K562 (cell line): ENCODE data around the gene FAM81B. TPM values are rescaled to one million over a fixed set of nuclear protein-coding genes. Genes with fewer than 3 reads are reported as not detected.

Source experiments
- ATAC-seq: fragments of 200-7000 bp; cut with Tn5 transposase; 3 replicates; pipeline ENCODE4 v1.9.1; 2020; ENCODE audit warnings: moderate library complexity
- BruUV-seq: library from RNA; stranded (reverse); fragments of 400-500 nt; replicated peaks from 2 replicates; lab custom pipeline; 2021; lab: Mats Ljungman, UMichigan
- CTCF ChIA-PET: fragments of 300-600 bp; formaldehyde crosslinking; extraction: SDS; loops from one replicate; lab custom pipeline; 2021; ENCODE audit warnings: low intra/inter-chr PET ratio; lab: Yijun Ruan, JAX
- POLR2A ChIA-PET: fragments of 300-600, 350-650 bp; sonication (Branson Sonifier 250); formaldehyde crosslinking; extraction: SDS; loops from one replicate; lab custom pipeline; 2021; ENCODE audit warnings: antibody characterized with exemption, inconsistent platforms; lab: Yijun Ruan, JAX
- DNase-seq, 4 experiments: peaks; one replicate each; pipeline versions ENCODE4 v3.0.0 to v3.0.0-alpha.2; 2011 to 2018; ENCODE audit warnings: low spot score in 3 of 4, mixed read lengths in 3 of 4; ENCODE audit errors: extremely low read depth in 1 of 4
- FAIRE-seq: peaks from 2 replicates; lab custom pipeline; 2011; peaks lifted over from hg19 to GRCh38; lab: Jason Lieb, UNC
- H2AFZ ChIP-seq: 2 replicates; pipeline ENCODE4 v1.6.0; 2011; ENCODE audit warnings: low read depth, low read length, control low read depth, inconsistent platforms
- H3K27ac ChIP-seq: fragments of 200-600 bp; 3 replicates; pipeline ENCODE4 v1.8.0; 2011; ENCODE audit warnings: low read depth, mild to moderate bottlenecking, control low read depth, inconsistent platforms, low read length, moderate library complexity, mixed read lengths; ENCODE audit errors: extremely low read depth
- H3K27me3 ChIP-seq, 2 experiments: fragments of 300-600 bp in 1 of 2; 2 replicates in 1 of 2; 3 replicates in 1 of 2; pipeline versions ENCODE4 v1.6.0 to v1.8.0; 2011; ENCODE audit warnings: inconsistent platforms in 2 of 2, low read length in 2 of 2, mild to moderate bottlenecking in 1 of 2, mixed read lengths in 1 of 2, moderate library complexity in 1 of 2; ENCODE audit not compliant: control insufficient read depth in 2 of 2, insufficient read depth in 2 of 2
- H3K36me3 ChIP-seq: fragments of 300-600 bp; 3 replicates; pipeline ENCODE4 v1.8.0; 2011; ENCODE audit warnings: mild to moderate bottlenecking, low read length, inconsistent platforms; ENCODE audit not compliant: control insufficient read depth, insufficient read depth
- H3K4me1 ChIP-seq, 2 experiments: fragments of 200-600 bp in 1 of 2; replicated peaks in 1 of 2; 2 replicates in 1 of 2; 3 replicates in 1 of 2; pipeline versions ENCODE4 v1.5.1 to v1.8.0; 2011; ENCODE audit warnings: inconsistent platforms in 2 of 2, low read length in 2 of 2, mild to moderate bottlenecking in 1 of 2, mixed read lengths in 1 of 2, moderate library complexity in 1 of 2; ENCODE audit not compliant: control insufficient read depth in 2 of 2, insufficient read depth in 2 of 2
- H3K4me2 ChIP-seq: 2 replicates; pipeline ENCODE4 v1.6.1; 2011; ENCODE audit warnings: low read length, control low read depth, inconsistent platforms, mixed read lengths; ENCODE audit not compliant: insufficient read depth
- H3K4me3 ChIP-seq: fragments of 200-600 bp; sonication (generic), shearing (Covaris generic); 2 replicates; pipeline ENCODE4 v1.5.1; 2016; ENCODE audit warnings: control low read depth, inconsistent platforms
- H3K79me2 ChIP-seq: fragments of 200-600 bp; 3 replicates; pipeline ENCODE4 v1.8.0; 2011; ENCODE audit warnings: low read length, inconsistent platforms; ENCODE audit not compliant: control insufficient read depth, insufficient read depth
- H3K9ac ChIP-seq, 2 experiments: 2 replicates each; pipeline versions ENCODE4 v1.6.0 to v1.6.1; 2011; ENCODE audit warnings: low read depth in 2 of 2, low read length in 2 of 2, control low read depth in 1 of 2, inconsistent platforms in 1 of 2, mild to moderate bottlenecking in 1 of 2, mixed read lengths in 1 of 2; ENCODE audit not compliant: insufficient read depth in 1 of 2
- H3K9me1 ChIP-seq: one replicate; pipeline ENCODE4 v1.6.0; 2011; ENCODE audit warnings: inconsistent platforms, mild to moderate bottlenecking, low read length, moderate library complexity; ENCODE audit not compliant: control insufficient read depth, insufficient read depth
- H3K9me3 ChIP-seq: replicated peaks from 2 replicates; pipeline ENCODE4 v1.5.1; 2011; ENCODE audit warnings: low read depth, low read length, inconsistent platforms; ENCODE audit not compliant: control insufficient read depth, insufficient read depth
- H4K20me1 ChIP-seq: replicated peaks from 2 replicates; pipeline ENCODE4 v1.6.1; 2011; ENCODE audit warnings: low read length, inconsistent platforms, mixed read lengths; ENCODE audit not compliant: control insufficient read depth, insufficient read depth
- E2F5 ChIP-seq: sonication (generic); formaldehyde crosslinking; IDR thresholded peaks from 2 replicates; pipeline ENCODE4 v1.8.0; 2022; ENCODE audit warnings: mild to moderate bottlenecking, missing genetic modification reagents
- FOXK2 ChIP-seq, 2 experiments: fragments of 450-650 bp; IDR thresholded peaks in 1 of 2; conservative IDR thresholded peaks in 1 of 2; 2 replicates each; pipeline ENCODE4 v1.6.1; 2016; ENCODE audit warnings: low read depth in 2 of 2, mild to moderate bottlenecking in 1 of 2
- HDAC2 ChIP-seq: fragments of 450-650 bp; IDR thresholded peaks from 2 replicates; pipeline ENCODE4 v1.6.1; 2016; ENCODE audit warnings: mild to moderate bottlenecking
- ZNF696 ChIP-seq: fragments of 250-450 bp; sonication (Bioruptor Pico); conservative IDR thresholded peaks from 2 replicates; pipeline ENCODE4 v1.4.0; 2020; ENCODE audit warnings: mild to moderate bottlenecking, moderate library complexity
- WGBS: fragments of 100-300 bp; shearing (Covaris generic); methylation state at CpG from one replicate; pipeline ENCODE4 v1.1.6; 2016; ENCODE audit warnings: low coverage, mixed read lengths; ENCODE audit not compliant: insufficient coverage; ENCODE audit errors: missing lambda C conversion rate; 5-methylcytosine and 5-hydroxymethylcytosine counted together
- in situ Hi-C: fragments of 300-500 bp; cut with MboI; formaldehyde crosslinking; loops from 4 replicates; pipeline ENCODE4 v1.15.0; 2018; ENCODE audit warnings: inconsistent platforms, mixed read lengths
- intact Hi-C: fragments of 100-400 bp; cut with micrococcal nuclease; formaldehyde crosslinking; loops from 2 replicates; pipeline ENCODE4 v1.14.2; 2022
- polyA plus RNA-seq, 8 experiments: library from polyadenylated mRNA; depleted of rRNA in 4 of 8; stranded (reverse) in 5 of 8; unstranded in 3 of 8; fragments of >200 nt; fragmentation: Nextera tagmentation in 2 of 8; fragmentation: Illumina TruSeq in 1 of 8; extraction: Ambion mirVana in 2 of 8; extraction: Trizol in 1 of 8; gene quantifications; 2 replicates each; pipeline versions ENCODE4 v1.2.1 to v1.2.3, GENCODE V29; 2011 to 2014; ENCODE audit warnings: inconsistent platforms in 1 of 8, missing spikeins in 1 of 8
- total RNA-seq, 7 experiments: library from RNA; depleted of rRNA in 6 of 7; stranded (reverse); fragments of >200 nt in 6 of 7; fragmentation: Illumina TruSeq in 2 of 7; extraction: Trizol in 2 of 7; gene quantifications; 2 replicates each; pipeline versions ENCODE4 v1.2.1 to v1.2.3, GENCODE V29; 2011 to 2021; ENCODE audit warnings: low replicate concordance in 1 of 7
- TF ChIP-seq, protein P1 (sequence below): fragments of 450-650 bp; IDR thresholded peaks from 2 replicates; pipeline ENCODE4 v1.6.1; 2016; ENCODE audit warnings: low read depth

Gene FAM81B
- total and polyA plus RNA-seq, 9 of the 15 experiments (the other 6 are each of a cell fraction or from before 2014, with no cell fraction given): 0.08 to 0.64 (median 0.25) TPM; not detected in 2

DNA sequence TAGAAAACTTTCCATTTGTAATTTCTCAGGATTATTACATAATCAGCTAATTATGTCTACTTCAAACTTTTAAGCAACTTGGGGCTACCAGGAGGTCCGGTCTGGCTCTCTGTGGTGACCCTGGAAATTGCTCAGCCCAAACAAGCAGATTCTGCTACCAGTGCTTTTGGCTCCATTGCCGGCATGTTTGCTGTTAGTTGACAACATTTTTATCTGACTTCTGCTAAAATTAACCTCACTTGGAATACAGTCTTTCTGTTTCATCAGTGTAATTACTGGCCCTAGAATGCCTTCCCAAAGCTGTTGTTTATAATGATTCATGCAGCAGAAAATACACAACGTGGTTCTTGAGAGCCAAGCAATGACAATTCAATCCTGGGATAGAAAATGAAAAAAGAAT lies 38.5 kb upstream of the FAM81B start:
- Histone ChIP-seq H2AFZ (no peak overlapping the region), H3K4me3 (no peak overlapping the region), H3K27me3 (no peaks in the 10 kb centered on the region), H4K20me1 (no peaks in the 10 kb centered on the region), H3K4me1 (no peaks in the 10 kb centered on the region)
- POLR2A ChIA-PET: no interaction called here
- in situ Hi-C loops: no loop called here
- TF ChIP-seq HDAC2: no peak
- TF ChIP-seq, all 486 proteins: peak for 0
- intact Hi-C loops: no loop called here
- no peaks in the 10 kb centered on the region for H3K9me3 ChIP-seq
- no peak overlapping the region for H3K9ac ChIP-seq
- H3K4me2 ChIP-seq: no peak overlapping the region
- no peaks in the 10 kb centered on the region for H3K79me2 ChIP-seq
- ATAC-seq (no peak), DNase-seq (no peak), FAIRE-seq (no peak)
- no TSS peak for BruUV-seq
- H3K36me3 ChIP-seq: no peaks in the 10 kb centered on the region
- no peak overlapping the region for H3K27ac ChIP-seq
- no peaks in the 10 kb centered on the region for H3K9me1 ChIP-seq
- CTCF ChIA-PET: no interaction called here
- 0% methylated on average over 3 of the region's 3 CpGs for WGBS

GRCh38 chr5:95358320-95358719 lies 32.8 kb upstream of the FAM81B start:
- Histone ChIP-seq H3K27ac (no peak overlapping the region), H3K36me3 (no peaks in the 10 kb centered on the region), H3K4me1 (no peaks in the 10 kb centered on the region), H3K4me3 (no peak overlapping the region), H3K27me3 (no peaks in the 10 kb centered on the region), H2AFZ (no peak overlapping the region), H3K9me3 (no peaks in the 10 kb centered on the region), H3K9me1 (no peaks in the 10 kb centered on the region), H3K9ac (no peak overlapping the region), H3K4me2 (no peak overlapping the region), H4K20me1 (no peaks in the 10 kb centered on the region), H3K79me2 (no peaks in the 10 kb centered on the region)
- intact Hi-C loops: no loop called here
- POLR2A ChIA-PET: no interaction called here
- WGBS: 0% methylated on average over 2 of the region's 2 CpGs
- ATAC-seq (no peak), FAIRE-seq (no peak), DNase-seq (no peak)
- in situ Hi-C loops: no loop called here
- no peak for TF ChIP-seq FOXK2 (conservative IDR thresholded peaks at IDR 0.05 in 1 of 2, IDR thresholded peaks at IDR 0.05 in 1 of 2; ENCODE audit: low read depth in 2 of 2)
- TF ChIP-seq E2F5 (CRISPR knock-in tag): no peak
- TF ChIP-seq, protein P1, sequence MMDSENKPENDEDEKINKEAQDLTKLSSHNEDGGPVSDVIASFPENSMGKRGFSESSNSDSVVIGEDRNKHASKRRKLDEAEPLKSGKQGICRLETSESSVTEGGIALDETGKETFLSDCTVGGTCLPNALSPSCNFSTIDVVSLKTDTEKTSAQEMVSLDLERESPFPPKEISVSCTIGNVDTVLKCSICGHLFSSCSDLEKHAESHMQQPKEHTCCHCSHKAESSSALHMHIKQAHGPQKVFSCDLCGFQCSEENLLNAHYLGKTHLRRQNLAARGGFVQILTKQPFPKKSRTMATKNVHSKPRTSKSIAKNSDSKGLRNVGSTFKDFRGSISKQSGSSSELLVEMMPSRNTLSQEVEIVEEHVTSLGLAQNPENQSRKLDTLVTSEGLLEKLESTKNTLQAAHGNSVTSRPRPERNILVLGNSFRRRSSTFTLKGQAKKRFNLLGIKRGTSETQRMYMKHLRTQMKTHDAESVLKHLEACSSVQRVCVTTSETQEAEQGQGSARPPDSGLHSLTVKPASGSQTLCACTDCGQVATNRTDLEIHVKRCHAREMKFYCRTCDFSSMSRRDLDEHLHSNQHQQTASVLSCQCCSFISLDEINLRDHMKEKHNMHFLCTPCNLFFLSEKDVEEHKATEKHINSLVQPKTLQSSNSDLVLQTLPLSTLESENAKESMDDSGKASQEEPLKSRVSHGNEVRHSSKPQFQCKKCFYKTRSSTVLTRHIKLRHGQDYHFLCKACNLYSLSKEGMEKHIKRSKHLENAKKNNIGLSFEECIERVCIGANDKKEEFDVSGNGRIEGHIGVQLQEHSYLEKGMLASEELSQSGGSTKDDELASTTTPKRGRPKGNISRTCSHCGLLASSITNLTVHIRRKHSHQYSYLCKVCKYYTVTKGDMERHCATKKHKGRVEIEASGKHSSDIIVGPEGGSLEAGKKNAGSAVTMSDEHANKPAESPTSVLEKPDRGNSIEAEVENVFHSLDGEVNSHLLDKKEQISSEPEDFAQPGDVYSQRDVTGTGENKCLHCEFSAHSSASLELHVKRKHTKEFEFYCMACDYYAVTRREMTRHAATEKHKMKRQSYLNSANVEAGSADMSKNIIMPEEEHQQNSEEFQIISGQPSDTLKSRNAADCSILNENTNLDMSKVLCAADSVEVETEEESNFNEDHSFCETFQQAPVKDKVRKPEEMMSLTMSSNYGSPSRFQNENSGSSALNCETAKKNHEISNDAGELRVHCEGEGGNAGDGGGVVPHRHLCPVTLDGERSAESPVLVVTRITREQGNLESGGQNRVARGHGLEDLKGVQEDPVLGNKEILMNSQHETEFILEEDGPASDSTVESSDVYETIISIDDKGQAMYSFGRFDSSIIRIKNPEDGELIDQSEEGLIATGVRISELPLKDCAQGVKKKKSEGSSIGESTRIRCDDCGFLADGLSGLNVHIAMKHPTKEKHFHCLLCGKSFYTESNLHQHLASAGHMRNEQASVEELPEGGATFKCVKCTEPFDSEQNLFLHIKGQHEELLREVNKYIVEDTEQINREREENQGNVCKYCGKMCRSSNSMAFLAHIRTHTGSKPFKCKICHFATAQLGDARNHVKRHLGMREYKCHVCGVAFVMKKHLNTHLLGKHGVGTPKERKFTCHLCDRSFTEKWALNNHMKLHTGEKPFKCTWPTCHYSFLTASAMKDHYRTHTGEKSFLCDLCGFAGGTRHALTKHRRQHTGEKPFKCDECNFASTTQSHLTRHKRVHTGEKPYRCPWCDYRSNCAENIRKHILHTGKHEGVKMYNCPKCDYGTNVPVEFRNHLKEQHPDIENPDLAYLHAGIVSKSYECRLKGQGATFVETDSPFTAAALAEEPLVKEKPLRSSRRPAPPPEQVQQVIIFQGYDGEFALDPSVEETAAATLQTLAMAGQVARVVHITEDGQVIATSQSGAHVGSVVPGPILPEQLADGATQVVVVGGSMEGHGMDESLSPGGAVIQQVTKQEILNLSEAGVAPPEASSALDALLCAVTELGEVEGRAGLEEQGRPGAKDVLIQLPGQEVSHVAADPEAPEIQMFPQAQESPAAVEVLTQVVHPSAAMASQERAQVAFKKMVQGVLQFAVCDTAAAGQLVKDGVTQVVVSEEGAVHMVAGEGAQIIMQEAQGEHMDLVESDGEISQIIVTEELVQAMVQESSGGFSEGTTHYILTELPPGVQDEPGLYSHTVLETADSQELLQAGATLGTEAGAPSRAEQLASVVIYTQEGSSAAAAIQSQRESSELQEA: no peak
- no peak for TF ChIP-seq ZNF696
- CTCF ChIA-PET: no interaction called here
- no TSS peak for BruUV-seq
